ENCODE measurements around the gene RNF6. TPM values are rescaled to one million over a fixed set of nuclear protein-coding genes. Genes with fewer than 3 reads are reported as not detected.

Gene RNF6
- polyA plus RNA-seq, 1 donor from 2014 or later, result 15.8 TPM

DNA sequence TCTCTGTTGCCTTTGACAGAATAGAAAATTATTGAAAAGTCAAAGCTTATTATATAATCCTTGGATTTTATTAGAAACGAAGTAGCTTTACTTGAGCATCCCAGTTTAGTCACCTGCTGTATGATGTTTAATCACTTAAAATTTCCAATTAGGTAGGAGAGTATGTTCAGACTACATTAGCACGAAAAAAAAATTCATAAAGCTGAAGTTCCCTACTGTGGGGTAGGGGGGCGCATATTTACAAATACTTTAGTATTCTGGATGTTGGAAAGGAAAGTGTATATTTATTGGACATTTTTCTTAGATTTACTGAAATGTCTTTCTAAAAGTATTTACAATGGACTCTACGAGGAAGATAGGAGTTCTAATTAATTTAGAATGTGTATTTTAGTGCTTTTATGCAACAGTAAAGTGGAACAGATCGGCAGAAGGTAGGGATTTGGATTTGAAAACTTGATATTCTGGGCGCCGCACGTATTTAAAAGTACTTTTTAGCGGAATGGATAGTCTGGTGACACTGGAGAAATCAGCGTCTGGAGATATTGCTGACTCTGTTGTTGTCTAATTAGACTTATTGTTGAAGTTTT lies 33.7 kb upstream of the RNF6 start:
- peaks cover 56% of the 10 kb centered on the region for H3K79me2 ChIP-seq (replicated peaks; ENCODE audit: insufficient read depth, low read length)

GRCh38 chr13:26255115-26255514 lies 33.0 kb upstream of the RNF6 start:
- H3K4me2 ChIP-seq (ENCODE audit: low read length), result peak overlapping the region; percentile 97
- no peaks in the 10 kb centered on the region for H4K20me1 ChIP-seq (ENCODE audit: insufficient read depth)
- H3K9me2 ChIP-seq (ENCODE audit: insufficient read depth, low read length), result no peaks in the 10 kb centered on the region
- H3K4me3 ChIP-seq (ENCODE audit: low read length), result peak overlapping the region; percentile 73
- no peaks in the 10 kb centered on the region for H3K9me3 ChIP-seq (ENCODE audit: low read length)
- peaks cover 49% of the 10 kb centered on the region for H3K79me2 ChIP-seq (replicated peaks; ENCODE audit: insufficient read depth, low read length)
- no peaks in the 10 kb centered on the region for H3K36me3 ChIP-seq (ENCODE audit: insufficient read depth, low read length)
- peak overlapping the region; percentile 36 for H2AFZ ChIP-seq (ENCODE audit: low read depth, low read length)
- H3F3A ChIP-seq (ENCODE audit: insufficient read depth, low read length, poor library complexity, severe bottlenecking), result no peaks in the 10 kb centered on the region
- H3K27me3 ChIP-seq (ENCODE audit: insufficient read depth, low read depth, low read length), result no peaks in the 10 kb centered on the region
- peak overlapping the region; percentile 83 for H3K9ac ChIP-seq (ENCODE audit: low read length)
- peak overlapping the region; percentile 89 for H3K27ac ChIP-seq (ENCODE audit: low read length)
- TF ChIP-seq, protein P1, sequence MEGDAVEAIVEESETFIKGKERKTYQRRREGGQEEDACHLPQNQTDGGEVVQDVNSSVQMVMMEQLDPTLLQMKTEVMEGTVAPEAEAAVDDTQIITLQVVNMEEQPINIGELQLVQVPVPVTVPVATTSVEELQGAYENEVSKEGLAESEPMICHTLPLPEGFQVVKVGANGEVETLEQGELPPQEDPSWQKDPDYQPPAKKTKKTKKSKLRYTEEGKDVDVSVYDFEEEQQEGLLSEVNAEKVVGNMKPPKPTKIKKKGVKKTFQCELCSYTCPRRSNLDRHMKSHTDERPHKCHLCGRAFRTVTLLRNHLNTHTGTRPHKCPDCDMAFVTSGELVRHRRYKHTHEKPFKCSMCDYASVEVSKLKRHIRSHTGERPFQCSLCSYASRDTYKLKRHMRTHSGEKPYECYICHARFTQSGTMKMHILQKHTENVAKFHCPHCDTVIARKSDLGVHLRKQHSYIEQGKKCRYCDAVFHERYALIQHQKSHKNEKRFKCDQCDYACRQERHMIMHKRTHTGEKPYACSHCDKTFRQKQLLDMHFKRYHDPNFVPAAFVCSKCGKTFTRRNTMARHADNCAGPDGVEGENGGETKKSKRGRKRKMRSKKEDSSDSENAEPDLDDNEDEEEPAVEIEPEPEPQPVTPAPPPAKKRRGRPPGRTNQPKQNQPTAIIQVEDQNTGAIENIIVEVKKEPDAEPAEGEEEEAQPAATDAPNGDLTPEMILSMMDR (IDR thresholded peaks at IDR 0.05; ENCODE audit: poor library complexity, severe bottlenecking), result no peak
- TF ChIP-seq POLR2AphosphoS5 (IDR thresholded peaks at IDR 0.05) (no peak), MXI1 (conservative IDR thresholded peaks at IDR 0.05; ENCODE audit: poor library complexity, severe bottlenecking) (peak; percentile 1), RAD21 (conservative IDR thresholded peaks at IDR 0.05) (peak; percentile 25), EP300 (conservative IDR thresholded peaks at IDR 0.05; ENCODE audit: poor library complexity, severe bottlenecking) (peak; percentile 12), REST (IDR thresholded peaks at IDR 0.05; ENCODE audit: borderline replicate concordance) (peak; percentile 46), TAF1 (IDR thresholded peaks at IDR 0.05; ENCODE audit: low read depth) (no peak)

More for the DNA sequence above, 33.7 kb upstream of the RNF6 start:
- no peaks in the 10 kb centered on the region for H3K36me3 ChIP-seq (ENCODE audit: insufficient read depth, low read length)
- H2AFZ ChIP-seq (ENCODE audit: low read depth, low read length), result no peak overlapping the region
- TF ChIP-seq REST (IDR thresholded peaks at IDR 0.05; ENCODE audit: borderline replicate concordance), result no peak
- TF ChIP-seq POLR2AphosphoS5 (IDR thresholded peaks at IDR 0.05), result no peak
- TF ChIP-seq EP300 (conservative IDR thresholded peaks at IDR 0.05; ENCODE audit: poor library complexity, severe bottlenecking), result no peak
- TF ChIP-seq, protein P1 (IDR thresholded peaks at IDR 0.05; ENCODE audit: poor library complexity, severe bottlenecking), result peak; percentile 61
- TF ChIP-seq EZH2 (IDR thresholded peaks at IDR 0.05; ENCODE audit: borderline replicate concordance, insufficient read depth, low read length, poor library complexity, severe bottlenecking), result no peak
- TF ChIP-seq SMC3 (conservative IDR thresholded peaks at IDR 0.05; ENCODE audit: poor library complexity), result peak; percentile 16
- TF ChIP-seq MXI1 (conservative IDR thresholded peaks at IDR 0.05; ENCODE audit: poor library complexity, severe bottlenecking), result no peak
- TF ChIP-seq TAF1 (IDR thresholded peaks at IDR 0.05; ENCODE audit: low read depth), result no peak
- TF ChIP-seq RAD21 (conservative IDR thresholded peaks at IDR 0.05), result peak; percentile 14
- peak overlapping the region; percentile 83 for H3K9ac ChIP-seq (ENCODE audit: low read length)
- no peaks in the 10 kb centered on the region for H3K9me3 ChIP-seq (ENCODE audit: low read length)
- peak overlapping the region; percentile 97 for H3K4me2 ChIP-seq (ENCODE audit: low read length)
- no peaks in the 10 kb centered on the region for H3F3A ChIP-seq (ENCODE audit: insufficient read depth, low read length, poor library complexity, severe bottlenecking)
- H3K27me3 ChIP-seq (ENCODE audit: insufficient read depth, low read depth, low read length), result no peaks in the 10 kb centered on the region
- no peaks in the 10 kb centered on the region for H3K9me2 ChIP-seq (ENCODE audit: insufficient read depth, low read length)
- H3K27ac ChIP-seq (ENCODE audit: low read length), result peak overlapping the region; percentile 89
- H4K20me1 ChIP-seq (ENCODE audit: insufficient read depth), result no peaks in the 10 kb centered on the region
- H3K4me3 ChIP-seq (ENCODE audit: low read length), result peak overlapping the region; percentile 73

Data from neural cell (in vitro differentiated cells).